ENCODE measurements around the gene ADGRD2.

Gene ADGRD2

DNA sequence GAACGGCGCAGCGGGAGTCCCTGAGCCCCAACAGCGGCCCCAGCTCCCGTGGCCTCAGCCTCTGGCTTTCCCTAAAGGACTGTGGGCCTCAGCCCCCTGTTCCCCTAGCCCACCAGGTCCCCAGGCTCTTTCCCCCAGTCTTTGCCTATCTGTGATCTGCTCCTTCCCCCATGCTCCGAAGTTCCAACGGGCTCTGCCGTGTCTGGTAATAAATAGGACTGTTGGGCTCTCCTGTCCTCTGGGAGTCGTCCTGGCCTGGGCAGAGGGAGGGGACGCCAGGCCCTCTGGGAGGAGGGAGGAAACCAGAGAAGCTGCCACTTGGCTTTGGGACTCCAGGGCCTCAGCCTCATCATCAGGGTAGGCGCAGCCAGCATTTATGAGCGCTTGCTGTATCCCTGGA is 28.1 kb downstream of the ADGRD2 start:
- ChIA-PET POLR2A (ENCODE audit: low non-redundant PET) (no interaction called here), CTCF (interaction anchor here (0.8 to 1.9 kb wide), 2 partner anchors 62 to 205 kb away, joined by 3 to 5 read pairs; no protein-coding TSS in a partner anchor)
- DNase-seq (ENCODE audit: low spot score) = no peak
- no peak overlapping the region for H3K27ac ChIP-seq
- TF ChIP-seq, protein P1, sequence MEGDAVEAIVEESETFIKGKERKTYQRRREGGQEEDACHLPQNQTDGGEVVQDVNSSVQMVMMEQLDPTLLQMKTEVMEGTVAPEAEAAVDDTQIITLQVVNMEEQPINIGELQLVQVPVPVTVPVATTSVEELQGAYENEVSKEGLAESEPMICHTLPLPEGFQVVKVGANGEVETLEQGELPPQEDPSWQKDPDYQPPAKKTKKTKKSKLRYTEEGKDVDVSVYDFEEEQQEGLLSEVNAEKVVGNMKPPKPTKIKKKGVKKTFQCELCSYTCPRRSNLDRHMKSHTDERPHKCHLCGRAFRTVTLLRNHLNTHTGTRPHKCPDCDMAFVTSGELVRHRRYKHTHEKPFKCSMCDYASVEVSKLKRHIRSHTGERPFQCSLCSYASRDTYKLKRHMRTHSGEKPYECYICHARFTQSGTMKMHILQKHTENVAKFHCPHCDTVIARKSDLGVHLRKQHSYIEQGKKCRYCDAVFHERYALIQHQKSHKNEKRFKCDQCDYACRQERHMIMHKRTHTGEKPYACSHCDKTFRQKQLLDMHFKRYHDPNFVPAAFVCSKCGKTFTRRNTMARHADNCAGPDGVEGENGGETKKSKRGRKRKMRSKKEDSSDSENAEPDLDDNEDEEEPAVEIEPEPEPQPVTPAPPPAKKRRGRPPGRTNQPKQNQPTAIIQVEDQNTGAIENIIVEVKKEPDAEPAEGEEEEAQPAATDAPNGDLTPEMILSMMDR (conservative IDR thresholded peaks at IDR 0.05; ENCODE audit: low read depth) = no peak

DNA sequence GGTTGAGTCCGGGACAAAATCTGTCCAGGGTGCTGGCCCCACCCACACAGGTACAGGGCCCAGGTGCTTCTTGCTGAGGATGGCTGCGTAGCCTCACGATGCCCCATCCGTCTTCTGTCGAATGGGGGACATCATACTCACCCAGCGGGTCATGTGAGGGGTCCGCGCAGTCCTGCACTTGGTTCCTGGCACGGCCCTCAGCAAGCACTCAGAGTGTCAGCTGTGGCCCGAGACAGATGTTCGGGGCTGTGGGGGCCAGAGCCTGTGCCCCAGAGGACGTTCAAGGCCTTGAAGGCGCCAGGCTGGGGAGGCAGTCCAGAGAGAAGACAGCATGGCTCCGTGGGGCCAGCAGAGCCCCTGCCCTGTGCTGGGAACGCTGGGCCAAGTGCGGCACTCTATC is 29.1 kb downstream of the ADGRD2 start:
- no peak for DNase-seq (ENCODE audit: low spot score)
- TF ChIP-seq, protein P1 (conservative IDR thresholded peaks at IDR 0.05; ENCODE audit: low read depth) = no peak
- H3K27ac ChIP-seq = no peak overlapping the region
- ChIA-PET CTCF (interaction anchor here (0.7 to 1.9 kb wide), 2 partner anchors 63 to 1130 kb away, joined by 3 to 5 read pairs; no protein-coding TSS in a partner anchor), POLR2A (ENCODE audit: low non-redundant PET) (no interaction called here)

DNA sequence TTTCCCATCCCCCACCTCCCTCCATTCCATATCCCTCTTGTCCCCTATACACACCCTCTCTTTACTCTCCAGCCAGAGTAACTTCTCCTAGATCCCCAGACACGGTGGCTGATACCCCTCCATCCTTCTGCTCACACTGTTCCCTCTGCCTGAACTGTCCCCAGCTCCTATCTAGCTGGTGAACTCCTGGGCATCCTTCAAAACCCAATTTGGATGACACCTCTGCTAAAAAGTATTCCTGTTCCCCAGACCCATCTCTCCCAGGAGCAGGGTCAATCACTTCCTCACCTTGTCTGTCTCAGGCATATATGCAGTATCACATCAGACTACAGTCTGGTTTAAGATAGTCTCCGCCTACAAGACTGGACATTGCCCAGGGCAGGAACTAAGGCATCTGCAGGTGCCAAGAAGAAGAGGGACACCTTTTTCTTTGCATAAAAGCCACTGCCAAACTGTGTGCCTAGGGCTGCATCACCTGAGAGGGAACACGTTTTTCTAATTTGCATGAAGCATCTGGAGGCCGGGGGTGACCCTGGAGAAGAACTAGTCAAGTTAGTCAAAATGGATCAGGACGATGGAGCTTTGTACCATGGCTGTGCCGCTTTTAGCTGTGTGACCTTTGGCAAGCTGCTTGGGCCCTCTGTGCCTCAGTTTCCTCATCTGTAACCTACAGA is 29.8 kb downstream of the ADGRD2 start:
- TF ChIP-seq, protein P1 (conservative IDR thresholded peaks at IDR 0.05; ENCODE audit: low read depth) = no peak
- POLR2A ChIA-PET (ENCODE audit: low non-redundant PET) = no interaction called here
- no peak for DNase-seq (ENCODE audit: low spot score)
- CTCF ChIA-PET = interaction anchor here (0.6 to 1.4 kb wide), 3 partner anchors 61 to 1080 kb away, joined by 3 to 4 read pairs (median 3); no protein-coding TSS in a partner anchor
- H3K27ac ChIP-seq = no peak overlapping the region

DNA sequence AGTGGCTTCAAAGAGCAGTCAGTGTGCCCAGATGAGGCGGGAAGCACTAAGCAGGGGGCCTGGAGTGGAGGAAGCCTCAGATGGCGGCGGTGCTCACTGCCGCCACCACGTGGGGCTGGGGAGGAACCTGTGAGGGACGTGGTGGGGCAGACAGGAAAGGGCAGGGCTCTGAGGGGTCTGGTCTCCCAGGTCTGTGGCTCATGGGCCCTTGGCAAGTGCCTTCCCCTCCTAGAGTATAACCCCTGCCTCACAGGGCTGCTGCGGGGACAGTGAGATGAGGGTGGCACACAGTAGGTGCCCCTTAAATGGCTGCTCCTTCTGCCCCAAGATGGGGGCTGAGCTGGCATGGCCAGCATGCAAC is 30.4 kb downstream of the ADGRD2 start:
- TF ChIP-seq, protein P1 (conservative IDR thresholded peaks at IDR 0.05; ENCODE audit: low read depth) = no peak; the same call in 1 of the 2 replicates
- ChIA-PET POLR2A (ENCODE audit: low non-redundant PET) (no interaction called here), CTCF (interaction anchor here (0.6 to 1.4 kb wide), 4 partner anchors 18 to 1081 kb away, joined by 3 to 4 read pairs (median 3); no protein-coding TSS in a partner anchor)
- DNase-seq (ENCODE audit: low spot score) = peak; percentile 50
- H3K27ac ChIP-seq = no peak overlapping the region

DNA sequence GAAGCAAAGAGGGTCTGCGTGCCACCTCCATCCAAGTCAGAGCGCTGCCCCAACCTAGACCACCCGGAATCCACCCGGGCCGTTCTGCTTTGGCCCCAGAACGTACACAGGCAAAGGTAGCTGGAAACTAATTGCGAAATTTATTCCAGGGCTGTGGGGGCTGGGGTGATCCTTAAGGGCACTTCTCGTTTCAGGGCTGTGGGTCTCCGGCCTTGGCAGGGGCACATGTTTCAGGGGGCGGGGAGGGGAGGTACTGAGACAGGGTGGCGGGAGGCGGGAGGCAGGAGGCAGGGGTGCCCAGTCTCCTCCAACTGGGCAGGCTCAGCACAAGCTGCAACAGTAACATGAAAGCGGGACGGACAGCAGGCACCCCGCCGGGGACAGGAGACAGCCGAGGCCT is 30.9 kb downstream of the ADGRD2 start:
- CTCF ChIA-PET = interaction anchor here (1.1 to 1.4 kb wide), 2 partner anchors 17 to 63 kb away, joined by 3 to 4 read pairs; no protein-coding TSS in a partner anchor
- H3K27ac ChIP-seq = no peak overlapping the region
- TF ChIP-seq, protein P1 (conservative IDR thresholded peaks at IDR 0.05; ENCODE audit: low read depth) = no peak
- POLR2A ChIA-PET (ENCODE audit: low non-redundant PET) = no interaction called here
- DNase-seq (ENCODE audit: low spot score) = no peak

DNA sequence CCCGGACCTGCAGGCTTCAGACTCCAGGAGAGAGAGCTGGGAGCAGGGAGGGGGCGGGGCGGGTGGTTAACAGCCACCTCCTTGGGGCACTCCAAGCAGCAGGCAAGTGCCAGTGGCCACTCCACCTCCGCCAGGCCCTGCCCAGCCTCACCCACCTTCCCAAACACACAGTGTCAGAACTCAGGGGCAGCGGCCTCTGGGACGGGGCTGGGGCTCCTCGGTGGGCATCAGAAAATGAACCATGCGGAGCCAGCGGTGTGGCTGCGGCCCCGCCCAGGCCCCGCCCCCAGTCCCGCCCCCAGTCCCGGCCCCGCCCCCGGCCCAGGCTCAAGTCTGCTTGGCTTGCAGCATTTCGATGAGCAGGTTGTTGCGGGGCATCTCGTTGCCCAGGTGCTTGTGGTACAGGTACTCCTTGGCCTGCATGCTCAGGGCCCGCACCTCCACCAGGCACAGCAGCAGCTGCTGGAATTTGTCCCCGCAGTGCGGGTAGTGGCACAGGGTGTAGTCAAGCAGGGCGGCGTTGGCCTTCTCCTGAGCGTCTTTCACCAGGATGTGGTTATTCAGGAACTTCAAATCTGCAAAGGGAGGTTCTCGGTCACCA is 32.3 kb downstream of the ADGRD2 start:
- POLR2A ChIA-PET (ENCODE audit: low non-redundant PET) = no interaction called here
- TF ChIP-seq, protein P1 (conservative IDR thresholded peaks at IDR 0.05; ENCODE audit: low read depth) = no peak
- no peak overlapping the region for H3K27ac ChIP-seq
- peak; percentile 67 for DNase-seq (ENCODE audit: low spot score)
- CTCF ChIA-PET = no interaction called here

Data from RWPE1 (cell line).